SIG-M5 treated with dmso at 0.1 percent for 504 hours (cell line): ENCODE data around the gene PNMA8C.
"Not testable (repeated sequence)": the region's sequence is repeated elsewhere in the genome, so short reads cannot be mapped to it uniquely, and the experiment has no call there.

Source experiments
- DNase-seq: peaks from one replicate; lab custom pipeline; 2025; ENCODE audit not compliant: unreplicated experiment; lab: John Stamatoyannopoulos, UW

Gene PNMA8C

DNA sequence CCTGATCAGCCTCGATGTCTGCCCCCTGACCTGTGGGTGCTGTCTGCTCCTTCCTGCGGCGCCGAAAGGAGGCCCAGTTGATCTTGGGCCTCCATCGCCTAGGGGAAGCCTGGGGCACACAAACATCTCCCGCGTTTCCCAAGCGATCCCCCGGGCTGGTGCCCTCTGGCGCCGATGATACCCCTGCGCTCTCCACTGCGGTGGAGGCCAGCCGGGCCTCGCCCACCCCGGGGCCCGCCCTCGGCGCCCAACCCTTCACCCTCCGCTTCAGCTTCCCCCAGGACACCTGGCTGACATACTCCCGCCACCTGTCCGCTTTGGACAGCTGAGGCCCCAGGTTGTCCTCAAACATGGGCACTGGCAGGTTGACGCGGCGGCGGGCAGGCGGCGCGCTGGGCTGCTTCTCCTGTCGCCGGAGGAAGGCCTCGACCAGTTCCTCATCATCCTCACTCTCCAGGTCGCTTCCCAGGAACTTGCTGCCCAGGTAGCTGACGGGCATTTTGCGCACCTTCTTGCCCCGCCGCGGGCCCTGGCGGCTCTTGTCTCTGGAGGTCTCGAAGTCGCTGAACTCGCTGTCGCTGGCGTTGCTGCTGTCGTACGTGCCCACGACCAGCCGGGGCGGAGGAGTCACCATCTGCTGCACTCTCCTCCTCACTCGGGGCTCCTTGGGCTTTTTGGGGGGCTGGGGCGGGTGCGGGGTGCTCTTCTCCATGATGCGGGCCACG is 16.6 kb downstream of the PNMA8C start:
- DNase-seq: no peak

DNA sequence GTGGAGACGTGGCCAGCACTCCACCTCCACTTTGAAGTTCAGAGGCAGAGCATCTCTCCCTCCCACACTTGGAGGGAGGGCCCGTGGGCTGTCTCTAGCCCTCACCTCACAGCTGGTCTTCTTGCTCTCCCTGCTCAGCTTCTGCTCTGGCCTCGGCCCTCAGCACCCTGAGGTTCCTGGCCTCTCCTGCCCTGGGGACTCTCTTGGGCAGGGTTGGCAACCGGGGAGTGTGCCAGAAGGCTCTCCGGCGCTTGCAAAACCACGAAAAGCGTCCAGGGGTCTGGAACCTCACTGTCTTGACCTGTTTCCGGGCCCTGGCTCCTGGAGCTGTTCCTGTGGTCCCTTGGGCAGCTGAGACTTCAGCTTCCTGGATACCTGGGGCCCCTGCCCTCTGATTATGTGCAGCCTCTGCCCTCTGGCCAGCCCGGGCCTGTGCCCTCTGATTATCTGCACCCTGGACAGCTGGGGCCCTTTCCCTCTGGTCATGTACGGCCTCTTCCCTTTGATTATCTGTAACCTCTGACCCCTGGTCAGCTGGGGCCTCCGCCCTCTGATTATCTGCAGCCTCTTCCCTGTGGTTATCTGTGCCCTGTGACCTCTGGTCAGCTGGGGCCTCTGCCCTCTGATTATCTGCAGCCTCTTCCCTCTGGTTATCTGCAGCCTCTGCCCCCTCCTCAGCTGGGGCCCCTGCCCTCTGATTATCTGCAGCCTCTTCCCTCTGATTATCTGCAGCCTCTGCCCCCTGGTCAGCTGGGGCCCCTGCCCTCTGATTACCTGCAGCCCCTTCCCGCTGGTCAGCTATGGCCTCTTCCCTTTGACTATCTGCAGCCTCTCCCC is 17.4 kb downstream of the PNMA8C start:
- DNase-seq: no peak

DNA sequence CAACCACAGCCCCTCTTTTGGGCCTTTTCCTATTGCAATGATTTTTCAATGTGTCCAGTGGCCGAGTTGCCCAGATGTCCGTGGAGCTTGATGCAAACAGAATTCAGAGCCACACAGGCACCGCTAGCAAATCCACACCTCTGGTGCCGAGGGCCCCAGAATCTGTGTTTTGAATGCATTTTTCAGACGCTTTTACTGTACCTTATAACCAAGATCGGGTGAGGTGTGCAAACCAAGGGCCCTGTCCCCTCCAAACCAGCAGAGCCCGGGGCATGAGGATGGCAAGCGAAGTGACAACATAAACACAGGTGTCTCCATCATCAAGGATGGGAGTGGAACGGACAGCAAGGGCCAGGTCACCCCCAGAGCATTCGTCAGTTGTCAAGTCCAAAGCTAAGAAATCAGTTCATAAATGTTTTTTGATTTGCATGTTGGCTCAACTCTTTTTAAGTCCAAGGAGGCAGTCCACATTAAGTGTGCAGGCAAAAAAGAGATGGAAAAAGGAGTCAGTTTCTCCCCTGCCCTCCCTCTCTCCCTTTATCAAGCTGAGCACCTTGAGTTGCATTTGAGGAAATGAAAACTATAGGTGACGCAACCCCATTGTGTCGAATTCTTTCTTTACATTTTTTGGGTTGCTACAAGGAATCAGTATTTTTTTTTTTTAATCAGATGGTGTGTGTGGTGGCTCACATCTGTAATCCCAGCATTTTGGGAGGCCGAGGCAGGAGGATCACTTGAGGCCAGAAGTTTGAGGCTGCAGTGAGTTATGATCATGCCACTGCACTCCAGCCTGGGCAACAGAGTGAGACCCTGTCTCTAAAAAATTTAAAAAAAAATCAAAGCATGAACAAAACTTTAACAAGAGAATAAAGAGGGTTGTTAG is 18.3 kb downstream of the PNMA8C start:
- DNase-seq: no peak

DNA sequence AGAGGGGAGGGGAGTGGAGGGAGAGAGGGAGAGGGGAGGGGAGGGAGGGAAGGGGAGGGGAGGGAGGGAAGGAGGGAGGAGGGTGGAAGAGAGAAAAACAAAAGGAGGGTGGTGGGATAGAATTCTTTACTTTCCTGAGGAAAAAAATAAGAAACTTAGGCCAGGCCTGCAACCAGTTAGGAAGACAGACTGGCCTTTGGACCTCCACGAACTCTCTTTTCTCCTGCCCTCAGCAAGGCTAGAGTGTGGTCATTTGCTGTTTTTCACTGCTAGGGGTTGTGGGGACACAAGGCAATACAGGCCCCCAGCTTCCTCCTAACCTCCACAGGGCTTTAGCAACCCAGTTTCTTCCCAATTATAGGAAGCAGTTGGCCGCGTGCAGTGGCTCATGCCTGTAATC is 19.5 kb downstream of the PNMA8C start:
- DNase-seq: no peak

DNA sequence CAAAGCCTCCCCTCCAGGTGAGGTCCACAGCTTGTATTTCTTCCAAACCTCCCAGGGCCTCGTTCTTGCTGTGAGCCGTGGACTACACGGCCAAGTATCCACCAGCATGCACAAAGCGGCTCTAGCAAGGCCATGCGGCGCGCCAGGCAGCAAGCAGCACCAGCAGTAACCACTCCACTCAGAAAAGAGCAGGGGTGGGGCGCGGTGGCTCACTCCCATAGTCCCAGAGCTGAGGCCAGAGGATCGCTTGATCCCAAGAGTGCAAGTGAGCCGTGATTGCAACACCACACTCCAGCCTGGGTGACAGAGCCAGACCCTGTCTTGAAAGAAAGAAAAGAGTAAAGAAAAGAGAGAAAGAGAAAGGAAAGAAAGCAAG is 20.1 kb downstream of the PNMA8C start:
- DNase-seq: no peak

DNA sequence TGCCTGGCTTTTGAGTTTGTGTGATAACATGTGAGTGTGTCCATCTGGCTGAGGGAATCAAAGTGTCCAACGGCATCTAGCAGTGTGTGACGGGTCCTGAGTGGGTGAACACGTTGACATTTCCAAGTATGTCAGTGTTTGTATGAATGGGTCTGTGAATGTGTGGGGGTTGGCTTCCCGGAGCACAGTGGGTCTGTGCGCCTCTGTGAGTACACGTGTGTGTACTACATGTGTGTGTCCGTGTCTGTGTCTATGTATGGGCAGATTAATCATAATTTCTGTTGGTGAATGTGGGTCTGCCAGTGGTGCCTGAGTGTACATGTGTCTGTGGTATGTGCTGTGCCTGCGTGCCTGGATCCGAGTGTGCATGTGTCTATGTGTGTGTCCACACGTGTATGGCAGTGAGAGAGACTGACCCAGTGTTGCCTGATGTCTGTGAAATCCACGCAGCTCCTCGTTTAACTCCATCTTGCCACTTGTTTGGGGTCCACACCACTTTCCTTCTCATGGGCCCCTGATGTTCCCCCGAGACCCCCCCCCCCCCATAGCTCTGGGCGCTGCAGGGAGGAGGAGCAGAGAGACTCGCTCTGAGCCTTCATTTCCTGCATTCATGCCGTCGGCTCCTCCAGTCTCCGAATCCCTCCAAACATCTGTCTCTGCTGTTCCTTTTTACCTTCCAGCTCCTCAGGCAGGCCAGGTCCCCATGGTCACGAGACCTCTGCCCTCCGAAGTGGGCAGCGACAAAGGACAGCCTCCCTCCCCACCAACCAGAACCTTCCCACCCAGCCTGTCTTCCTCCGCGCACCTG is 20.7 kb downstream of the PNMA8C start:
- DNase-seq: no peak

DNA sequence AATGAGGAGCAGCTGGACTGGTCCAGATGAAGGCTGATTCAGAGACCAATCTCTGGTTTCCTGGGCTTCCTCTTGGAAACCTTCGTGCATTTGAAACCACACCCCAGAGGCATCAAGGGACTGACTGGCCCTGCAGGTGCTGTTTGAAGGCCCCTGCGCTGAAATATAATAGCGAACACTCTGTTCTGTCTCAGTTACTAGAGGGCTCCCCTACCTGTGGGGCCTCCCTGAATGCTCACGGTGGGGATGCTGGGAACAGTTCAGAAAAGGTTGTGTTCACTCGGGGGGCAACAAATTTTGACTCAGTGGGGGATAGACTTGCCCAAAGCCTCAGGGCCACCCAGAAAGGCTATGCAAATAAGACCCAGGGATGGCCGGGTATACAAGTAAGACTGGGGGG is 21.8 kb downstream of the PNMA8C start:
- DNase-seq: no peak

DNA sequence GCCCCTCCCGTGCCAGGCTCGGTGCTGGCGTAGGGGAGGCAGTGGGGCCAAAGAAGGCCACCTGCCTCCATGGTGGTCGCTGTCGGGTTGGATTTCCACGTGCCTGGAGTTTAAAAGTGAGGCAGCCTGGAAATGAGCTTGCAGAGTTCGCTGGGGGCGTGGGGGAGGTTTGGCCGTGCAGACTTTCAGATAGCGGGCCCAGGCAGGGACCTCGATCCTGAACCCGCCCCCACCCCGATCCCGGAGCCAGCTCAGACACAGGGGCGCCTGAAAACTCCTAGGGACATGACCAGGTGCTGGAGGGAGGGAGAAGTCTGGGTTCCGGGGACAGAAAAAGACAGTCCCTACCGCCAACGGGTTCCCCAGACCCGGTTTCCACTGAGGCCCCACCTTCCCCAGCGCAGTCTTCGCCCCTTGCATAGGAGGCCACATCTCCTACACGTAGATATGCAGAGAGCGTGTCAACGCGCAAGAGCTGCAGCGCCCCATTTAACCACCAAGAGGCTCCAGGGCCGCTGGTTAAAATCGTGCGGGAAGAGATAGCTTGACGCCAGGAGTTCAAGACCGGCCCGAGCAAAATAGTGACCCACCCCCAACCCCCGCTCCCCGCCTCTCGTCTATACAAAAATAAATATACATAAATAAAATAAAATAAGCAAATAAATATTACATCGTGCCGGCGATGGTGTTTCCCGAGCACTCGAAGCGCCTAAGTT is 23.8 kb downstream of the PNMA8C start:
- DNase-seq: no peak

DNA sequence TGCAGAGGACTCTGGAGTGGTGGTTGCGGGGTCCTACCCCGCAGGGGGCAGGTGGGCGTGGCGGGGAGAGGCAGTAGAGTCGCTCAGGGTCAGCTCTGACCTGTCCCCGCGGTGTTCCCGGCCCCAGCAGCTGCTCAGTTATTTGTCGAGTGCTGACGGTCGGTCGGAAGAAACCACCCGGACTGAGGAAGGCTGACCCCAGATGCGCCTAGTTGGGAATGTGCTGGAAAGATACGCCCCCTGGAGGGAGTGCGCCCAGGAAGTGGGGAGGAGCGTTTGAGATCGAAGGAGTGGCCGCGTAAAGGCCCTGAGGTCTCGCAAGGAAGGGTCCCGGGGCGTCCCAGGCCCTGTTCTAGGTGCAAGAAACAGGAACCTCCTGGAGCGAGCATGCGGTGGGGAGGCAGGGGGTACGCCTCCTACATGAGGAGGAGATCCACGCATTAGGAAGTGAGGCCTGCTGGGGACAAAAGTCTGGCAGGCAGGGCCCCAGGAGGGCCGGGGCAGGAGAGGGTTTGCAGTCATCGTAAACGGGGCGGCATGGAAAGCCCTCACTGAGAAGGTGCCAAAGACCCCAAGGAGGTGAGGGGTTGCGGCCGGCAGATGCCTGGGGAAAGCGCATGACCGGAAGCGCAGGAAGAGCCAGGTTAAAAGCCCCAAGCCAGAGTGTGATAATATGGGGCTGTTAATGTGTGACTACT is 24.5 kb downstream of the PNMA8C start:
- DNase-seq: no peak

DNA sequence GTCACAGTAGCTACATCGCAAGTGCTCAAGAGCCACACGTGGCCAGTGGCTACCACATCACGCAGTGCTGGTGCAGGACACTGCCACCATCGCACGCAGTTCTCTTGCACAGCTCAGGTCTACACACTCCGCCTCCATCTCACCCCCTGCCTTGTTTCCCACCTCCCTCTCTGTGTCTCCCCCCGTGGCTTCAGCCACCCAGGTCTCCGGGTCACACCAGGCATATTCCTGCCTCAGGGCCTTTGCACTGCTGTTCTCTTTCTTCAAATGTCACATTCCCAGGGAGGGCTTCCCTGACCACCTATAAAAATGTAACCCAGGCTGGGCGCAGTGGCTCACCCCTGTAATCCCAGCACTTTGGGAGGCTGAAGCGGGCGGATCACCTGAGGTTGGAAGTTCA is 26.0 kb downstream of the PNMA8C start:
- no peak for DNase-seq

DNA sequence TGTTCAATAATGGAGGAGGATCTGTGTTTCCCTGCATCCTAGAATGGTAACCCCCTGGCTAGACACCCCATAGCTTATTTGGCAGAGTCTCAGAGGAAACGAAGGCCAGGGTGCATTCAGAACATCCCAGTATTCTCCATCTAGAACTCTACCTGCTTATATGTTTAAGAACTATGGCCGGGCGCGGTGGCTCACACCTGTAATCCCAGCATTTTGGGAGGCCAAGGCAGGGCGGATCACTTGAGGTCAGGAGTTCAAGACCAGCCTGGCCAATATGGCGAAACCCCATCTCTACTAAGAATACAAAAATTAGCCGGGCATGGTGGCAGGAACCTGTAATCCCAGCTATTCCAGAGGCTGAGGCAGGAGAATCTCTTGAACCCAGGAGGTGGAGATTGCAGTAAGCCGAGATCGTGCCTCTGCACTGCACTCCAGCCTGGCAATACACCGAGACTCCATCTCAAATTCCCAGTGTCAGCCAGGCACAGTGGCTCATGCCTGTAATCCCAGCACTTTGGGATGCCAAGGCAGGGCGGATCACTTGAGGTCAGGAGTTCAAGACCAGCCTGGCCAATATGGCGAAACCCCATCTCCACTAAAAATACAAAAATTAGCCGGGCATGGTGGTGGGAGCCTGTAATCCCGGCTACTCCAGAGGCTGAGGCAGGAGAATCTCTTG is 30.8 kb downstream of the PNMA8C start:
- DNase-seq: not testable (repeated sequence)

DNA sequence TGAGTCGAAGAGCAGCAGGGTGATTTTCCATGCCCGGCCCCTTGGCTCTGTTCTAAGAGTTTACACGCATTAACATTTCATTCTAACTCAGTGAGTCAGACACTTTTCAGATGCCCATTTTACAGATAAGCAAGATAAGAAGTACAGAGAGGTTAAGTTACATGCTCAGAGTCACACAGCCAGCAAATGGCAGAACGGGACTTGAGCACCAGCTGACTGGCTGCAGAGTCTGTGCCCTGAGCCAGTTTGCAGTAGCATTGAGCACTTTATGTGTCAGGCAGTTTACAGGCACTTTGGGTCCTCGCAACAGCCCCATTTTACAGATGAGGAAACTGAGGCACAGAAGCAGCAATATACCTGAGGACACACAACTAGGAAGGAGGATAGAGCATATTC is 34.3 kb downstream of the PNMA8C start:
- no peak for DNase-seq

DNA sequence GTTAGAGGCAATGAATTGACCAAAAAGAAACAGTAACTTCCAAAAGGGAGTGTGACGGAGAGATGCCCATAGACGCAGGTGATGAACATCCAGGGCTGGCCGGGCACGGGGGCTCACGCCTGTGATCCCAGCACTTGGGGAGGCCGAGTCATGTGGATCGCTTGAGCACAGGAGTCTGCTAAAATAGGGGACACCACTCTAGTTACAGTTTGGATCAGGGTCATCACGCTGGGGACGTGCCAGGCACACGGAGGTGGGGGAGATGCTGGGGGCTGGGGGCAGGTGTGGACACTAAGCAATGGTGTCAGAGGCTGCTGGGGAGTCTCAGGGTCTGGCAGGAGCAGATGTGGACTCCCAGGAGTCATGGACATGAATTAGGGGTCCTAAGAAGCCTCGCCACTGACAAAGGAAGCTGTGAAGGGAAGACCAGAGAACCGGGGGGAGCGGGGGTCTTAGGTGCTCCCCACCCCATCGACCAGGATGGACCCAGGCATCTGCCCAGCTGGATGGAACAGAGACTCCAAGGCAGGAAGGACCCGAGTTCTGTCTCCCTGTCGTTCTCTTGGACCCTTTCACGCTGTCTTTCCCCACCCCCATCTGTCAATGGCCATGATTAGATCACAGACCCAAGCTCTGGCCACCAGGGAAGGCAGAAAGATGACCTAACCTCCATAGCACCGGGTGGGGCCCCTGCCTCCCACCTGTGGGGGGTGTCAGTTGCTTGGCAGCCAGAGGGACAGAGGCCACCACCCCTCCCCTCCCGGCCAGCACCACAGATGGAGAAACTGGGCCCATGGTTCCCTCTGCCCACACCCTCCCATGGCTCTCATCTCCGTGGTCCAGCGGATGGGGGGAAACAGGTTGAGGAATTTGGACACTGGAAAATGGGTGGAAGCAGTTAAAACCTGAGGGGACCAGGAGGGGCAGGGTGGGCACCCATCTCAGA is 35.0 kb downstream of the PNMA8C start:
- DNase-seq: no peak

DNA sequence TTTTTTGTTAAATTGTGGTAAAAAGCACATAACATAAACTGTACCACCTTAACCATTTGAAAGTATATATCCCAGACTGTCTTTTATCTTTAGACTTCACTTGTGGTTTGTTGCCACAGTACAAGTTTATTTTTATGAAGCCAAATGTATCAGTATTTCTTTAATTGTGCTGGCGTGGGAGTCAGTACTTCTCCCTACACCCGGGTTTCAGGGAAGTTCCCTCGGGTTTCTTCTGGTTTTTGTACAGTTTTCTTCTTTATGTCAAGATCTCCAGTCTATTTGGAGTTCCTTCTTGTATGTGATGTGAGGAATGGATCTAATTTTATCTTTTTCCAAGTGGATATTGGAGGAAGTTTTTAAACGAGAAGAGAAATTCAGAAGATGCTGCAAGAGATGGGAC is 35.9 kb downstream of the PNMA8C start:
- no peak for DNase-seq

DNA sequence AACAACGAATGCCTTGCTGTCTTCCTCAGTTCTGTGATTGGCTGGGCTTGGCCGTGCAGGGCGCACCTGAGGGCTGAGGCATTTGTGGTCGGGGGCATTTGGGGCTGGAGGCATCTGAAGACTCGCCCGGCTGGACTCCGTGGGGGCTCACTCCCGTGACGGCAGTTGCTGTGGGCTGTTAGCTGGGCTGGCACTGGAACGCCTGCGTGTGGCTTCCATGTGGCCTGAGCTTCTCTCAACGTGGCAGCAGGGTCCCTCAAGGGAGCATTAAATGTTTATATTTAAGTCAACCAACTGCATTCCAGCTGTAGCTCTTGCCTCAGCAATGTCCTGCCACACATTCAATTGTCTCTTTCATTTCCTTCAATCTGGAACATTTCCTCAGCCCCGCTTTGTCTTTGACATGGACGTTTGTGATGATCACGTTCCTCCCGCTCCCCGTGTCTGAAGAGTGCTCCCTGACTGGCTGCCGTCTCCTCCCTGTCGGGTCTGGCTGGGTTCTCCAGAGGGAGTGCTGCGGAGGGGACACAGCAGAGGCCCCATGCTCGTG is 36.4 kb downstream of the PNMA8C start:
- DNase-seq: no peak

DNA sequence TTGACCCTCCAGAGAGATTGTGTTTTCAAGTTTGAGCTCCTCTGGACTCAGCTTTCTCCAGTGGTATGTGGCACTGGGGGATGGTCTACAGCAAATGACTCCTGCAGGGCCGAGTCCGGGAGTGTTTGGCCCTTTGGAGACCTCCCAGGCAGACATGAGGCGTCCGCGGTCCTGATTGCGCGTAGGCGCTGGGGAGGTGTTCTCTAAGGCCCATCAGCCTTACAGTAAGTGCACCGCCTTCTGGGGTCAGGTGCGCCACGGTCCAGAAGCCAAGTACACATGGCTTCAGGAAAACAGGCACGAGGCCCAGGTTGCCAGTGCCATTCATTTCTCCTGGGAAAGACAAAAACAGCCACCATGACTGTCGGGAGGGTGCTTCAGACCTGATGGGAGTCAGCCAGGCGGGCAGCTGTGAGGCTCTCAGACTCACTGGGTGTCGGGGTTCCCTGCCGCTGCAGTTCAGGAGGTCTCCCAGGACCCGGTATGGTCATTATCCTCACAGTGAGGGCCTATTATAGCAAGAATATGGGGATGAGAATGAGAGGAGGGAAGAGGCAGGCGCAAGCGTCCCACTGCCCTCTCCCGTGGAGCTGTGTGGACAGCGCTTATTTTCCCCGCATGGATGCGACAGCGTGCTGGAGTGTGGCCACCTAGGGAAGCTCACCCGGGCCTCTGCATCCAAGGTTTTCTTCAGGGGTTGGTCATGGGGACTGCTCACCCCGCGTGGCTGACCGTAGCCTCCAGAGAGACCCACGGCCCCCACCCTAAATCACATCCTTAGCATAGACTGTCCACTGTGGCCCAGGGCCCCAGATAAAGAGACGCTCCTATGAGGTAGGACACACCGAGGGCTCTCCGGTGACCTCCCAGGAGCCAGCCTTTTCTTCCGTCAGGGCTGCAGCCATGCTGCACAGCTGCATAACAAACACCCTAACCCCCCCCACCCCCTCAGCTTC is 37.2 kb downstream of the PNMA8C start:
- no peak for DNase-seq
